Fibroblast of lung (primary cell): ENCODE results near the gene BRME1.

Experiments
- EZH2 ChIP-seq: IDR thresholded peaks from 2 replicates; pipeline ENCODE4 v1.5.1; 2012; ENCODE audit warnings: low read length, control low read depth, mild to moderate bottlenecking; ENCODE audit errors: missing control alignments
- TF ChIP-seq, protein P1 (sequence below), 2 donors: IDR thresholded peaks in 1 of 2; conservative IDR thresholded peaks in 1 of 2; 1 replicate in 1 of 2; 2 replicates in 1 of 2; pipeline ENCODE4 v1.5.1; 2011 to 2012; ENCODE audit warnings: low read length in 2 of 2, control low read depth in 1 of 2, inconsistent platforms in 1 of 2, low read depth in 1 of 2, mild to moderate bottlenecking in 1 of 2

DNA sequence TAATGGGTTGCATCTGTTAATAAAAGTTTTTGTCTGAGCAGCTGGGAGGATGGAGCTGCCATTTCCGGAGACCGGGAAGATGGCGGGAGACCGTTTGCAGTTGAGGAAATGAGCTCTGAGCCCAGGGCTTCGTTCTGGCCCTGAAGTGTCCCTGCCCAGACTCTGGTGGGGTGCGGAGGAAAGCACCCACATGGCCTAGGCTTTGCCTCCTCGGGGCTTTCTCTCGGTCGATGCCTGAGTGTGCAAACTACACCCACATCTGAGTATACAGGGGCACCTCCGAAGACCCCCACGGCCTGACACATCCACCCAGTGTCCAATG, 44.6 kb downstream of the BRME1 start:
- TF ChIP-seq, protein P1, sequence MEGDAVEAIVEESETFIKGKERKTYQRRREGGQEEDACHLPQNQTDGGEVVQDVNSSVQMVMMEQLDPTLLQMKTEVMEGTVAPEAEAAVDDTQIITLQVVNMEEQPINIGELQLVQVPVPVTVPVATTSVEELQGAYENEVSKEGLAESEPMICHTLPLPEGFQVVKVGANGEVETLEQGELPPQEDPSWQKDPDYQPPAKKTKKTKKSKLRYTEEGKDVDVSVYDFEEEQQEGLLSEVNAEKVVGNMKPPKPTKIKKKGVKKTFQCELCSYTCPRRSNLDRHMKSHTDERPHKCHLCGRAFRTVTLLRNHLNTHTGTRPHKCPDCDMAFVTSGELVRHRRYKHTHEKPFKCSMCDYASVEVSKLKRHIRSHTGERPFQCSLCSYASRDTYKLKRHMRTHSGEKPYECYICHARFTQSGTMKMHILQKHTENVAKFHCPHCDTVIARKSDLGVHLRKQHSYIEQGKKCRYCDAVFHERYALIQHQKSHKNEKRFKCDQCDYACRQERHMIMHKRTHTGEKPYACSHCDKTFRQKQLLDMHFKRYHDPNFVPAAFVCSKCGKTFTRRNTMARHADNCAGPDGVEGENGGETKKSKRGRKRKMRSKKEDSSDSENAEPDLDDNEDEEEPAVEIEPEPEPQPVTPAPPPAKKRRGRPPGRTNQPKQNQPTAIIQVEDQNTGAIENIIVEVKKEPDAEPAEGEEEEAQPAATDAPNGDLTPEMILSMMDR (conservative IDR thresholded peaks at IDR 0.05 in 1 of 2, IDR thresholded peaks at IDR 0.05 in 1 of 2; ENCODE audit: low read depth in 1 of 2, low read length in 2 of 2), result no peak
- no peak for TF ChIP-seq EZH2
